Activated naive CD4-positive, alpha-beta T cell treated with anti-CD3 and anti-CD28 coated beads for 36 hours (primary cell): ENCODE results near the gene KRT16. TPM values are rescaled to one million over a fixed set of nuclear protein-coding genes. Genes with fewer than 3 reads are reported as not detected.
"Not testable (repeated sequence)": the region's sequence is repeated elsewhere in the genome, so short reads cannot be mapped to it uniquely, and the experiment has no call there.

Experiments
- CTCF ChIA-PET: fragments of 350-600 bp; sonication (Branson Sonifier 250); formaldehyde crosslinking; loops from one replicate; lab custom pipeline; 2021; ENCODE audit warnings: antibody characterized with exemption; lab: Charles Lee
- DNase-seq: peaks from one replicate; pipeline ENCODE4 v3.0.0-alpha.2; 2020
- H3K27ac Mint-ChIP-seq: one replicate; pipeline ENCODE4 v1.8.0; 2021; ENCODE audit warnings: mild to moderate bottlenecking, mixed read lengths
- H3K27me3 Mint-ChIP-seq: one replicate; pipeline ENCODE4 v1.8.0; 2021; ENCODE audit warnings: low read depth, mixed read lengths
- H3K36me3 Mint-ChIP-seq: one replicate; pipeline ENCODE4 v1.8.0; 2021; ENCODE audit warnings: low read depth, mixed read lengths
- H3K4me1 Mint-ChIP-seq: one replicate; pipeline ENCODE4 v1.8.0; 2021; ENCODE audit warnings: low read depth, mixed read lengths
- H3K4me3 Mint-ChIP-seq: one replicate; pipeline ENCODE4 v1.8.0; 2021; ENCODE audit warnings: mild to moderate bottlenecking, moderate library complexity, mixed read lengths
- H3K9me3 Mint-ChIP-seq: one replicate; pipeline ENCODE4 v1.8.0; 2021; ENCODE audit warnings: mixed read lengths
- intact Hi-C: fragments of 100-400 bp; cut with micrococcal nuclease; formaldehyde crosslinking; loops from one replicate; pipeline ENCODE4 v1.15.1; 2023
- total RNA-seq, 2 experiments: library from RNA; stranded (reverse); gene quantifications; one replicate each; pipeline ENCODE4 v1.2.3, GENCODE V29; 2021

KRT16 gene
- total RNA-seq, 2 experiments from 2014 or later: not detected

DNA sequence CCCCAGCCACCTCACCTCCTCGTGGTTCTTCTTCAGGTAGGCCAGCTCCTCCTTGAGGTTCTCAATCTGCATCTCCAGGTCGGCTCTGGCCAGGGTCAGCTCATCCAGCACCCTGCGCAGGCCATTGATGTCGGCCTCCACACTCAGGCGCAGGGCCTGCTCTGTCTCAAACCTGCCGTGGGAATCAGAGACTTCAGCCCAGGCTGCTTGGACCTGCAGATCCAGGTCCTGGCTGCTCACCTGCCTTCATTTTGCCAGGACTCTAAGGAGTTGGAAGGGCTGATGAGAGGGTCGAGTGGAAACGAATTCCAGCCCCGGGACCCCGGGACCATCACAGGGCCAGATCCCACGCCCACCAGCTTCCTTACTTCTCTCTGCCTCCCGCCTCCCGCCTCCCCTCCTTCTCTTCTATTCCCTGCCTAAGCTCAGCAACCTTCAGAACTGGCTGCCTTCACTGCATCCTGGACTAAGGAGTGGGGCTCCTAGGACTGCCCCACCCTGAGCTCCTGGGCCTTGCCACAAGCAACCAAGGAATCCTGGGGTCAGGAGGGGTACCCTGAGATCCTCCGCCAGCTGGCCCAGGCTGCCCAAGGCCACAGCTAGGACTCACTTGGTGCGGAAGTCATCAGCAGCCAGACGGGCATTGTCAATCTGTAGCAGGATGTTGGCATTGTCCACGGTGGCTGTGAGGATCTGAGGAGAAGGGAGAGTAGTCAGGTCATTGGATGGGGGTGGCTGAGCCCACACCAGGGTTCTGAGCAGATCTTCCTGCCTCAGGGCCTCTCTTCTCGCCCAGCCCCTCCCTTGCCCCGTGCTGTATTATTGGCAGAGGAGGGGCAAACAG lies 10.0 kb upstream of the KRT16 start:
- H3K36me3 Mint-ChIP-seq, H3K27me3 Mint-ChIP-seq, DNase-seq, intact Hi-C loops, H3K9me3 Mint-ChIP-seq, H3K27ac Mint-ChIP-seq, H3K4me3 Mint-ChIP-seq, H3K4me1 Mint-ChIP-seq: not testable (repeated sequence)
- CTCF ChIA-PET: interaction anchor here (1.2 kb wide), 1 partner anchor 73 kb away, joined by 4 read pairs; no protein-coding TSS in a partner anchor

DNA sequence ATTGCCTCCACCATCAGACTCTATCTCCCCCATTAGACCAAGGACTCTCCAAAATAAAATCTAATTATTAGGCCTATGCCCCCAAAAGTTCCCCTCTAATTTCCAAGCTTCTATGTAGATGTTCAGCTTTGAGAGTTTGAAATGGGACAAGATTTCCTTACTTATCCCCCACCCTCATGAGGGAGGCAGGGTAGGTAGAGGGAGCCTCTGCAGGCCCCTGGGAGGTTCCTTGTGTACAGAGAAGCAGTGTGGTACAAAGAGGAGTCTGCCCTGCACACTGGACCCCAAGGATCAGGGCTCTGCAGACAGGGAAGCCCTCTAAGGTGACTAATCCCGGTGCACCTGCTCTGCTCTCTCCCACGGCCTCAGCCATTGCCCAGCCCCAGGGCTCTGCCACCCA lies 9.3 kb upstream of the KRT16 start:
- CTCF ChIA-PET: interaction anchor here (1.2 kb wide), 1 partner anchor 72 kb away, joined by 4 read pairs; no protein-coding TSS in a partner anchor
- Mint-ChIP-seq H3K27me3 (no peaks in the 10 kb centered on the region), H3K9me3 (no peaks in the 10 kb centered on the region), H3K4me1 (no peaks in the 10 kb centered on the region), H3K36me3 (no peaks in the 10 kb centered on the region), H3K4me3 (no peak overlapping the region), H3K27ac (no peak overlapping the region)
- intact Hi-C loops: no loop called here
- no peak for DNase-seq

DNA sequence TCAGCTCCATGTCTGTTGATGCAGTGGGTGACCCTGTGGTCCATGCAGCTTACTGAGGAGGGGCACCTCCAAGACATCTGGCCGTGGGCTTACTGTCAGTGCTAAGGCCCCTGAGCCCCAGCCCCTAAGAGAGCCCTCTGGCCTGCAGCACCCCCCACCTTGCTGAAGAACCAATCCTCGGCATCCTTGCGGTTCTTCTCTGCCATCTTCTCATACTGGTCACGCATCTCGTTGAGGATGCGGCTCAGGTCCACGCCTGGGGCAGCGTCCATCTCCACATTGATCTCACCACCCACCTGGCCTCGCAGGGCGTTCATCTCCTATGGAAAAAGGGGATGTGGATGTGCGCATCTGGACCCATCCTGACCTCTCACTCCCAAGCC lies 8.9 kb upstream of the KRT16 start:
- CTCF ChIA-PET: interaction anchor here (1.2 kb wide), 1 partner anchor 72 kb away, joined by 4 read pairs; no protein-coding TSS in a partner anchor
- H3K4me1 Mint-ChIP-seq, H3K9me3 Mint-ChIP-seq, H3K27ac Mint-ChIP-seq, H3K4me3 Mint-ChIP-seq, intact Hi-C loops, DNase-seq, H3K36me3 Mint-ChIP-seq, H3K27me3 Mint-ChIP-seq: not testable (repeated sequence)

GRCh38 chr17:41620583-41621434 lies 8.2 kb upstream of the KRT16 start:
- CTCF ChIA-PET: no interaction called here
- no peaks in the 10 kb centered on the region for H3K36me3 Mint-ChIP-seq
- H3K4me3 Mint-ChIP-seq: no peak overlapping the region
- H3K9me3 Mint-ChIP-seq: no peaks in the 10 kb centered on the region
- DNase-seq: no peak
- no peak overlapping the region for H3K27ac Mint-ChIP-seq
- H3K4me1 Mint-ChIP-seq: no peaks in the 10 kb centered on the region
- intact Hi-C loops: no loop called here
- no peaks in the 10 kb centered on the region for H3K27me3 Mint-ChIP-seq

GRCh38 chr17:41619927-41620582 lies 7.5 kb upstream of the KRT16 start:
- CTCF ChIA-PET: interaction anchor here (0.7 kb wide), 1 partner anchor 70 kb away, joined by 3 read pairs; no protein-coding TSS in a partner anchor
- H3K4me3 Mint-ChIP-seq, H3K27ac Mint-ChIP-seq, H3K4me1 Mint-ChIP-seq, DNase-seq, H3K36me3 Mint-ChIP-seq, intact Hi-C loops, H3K9me3 Mint-ChIP-seq, H3K27me3 Mint-ChIP-seq: not testable (repeated sequence)

DNA sequence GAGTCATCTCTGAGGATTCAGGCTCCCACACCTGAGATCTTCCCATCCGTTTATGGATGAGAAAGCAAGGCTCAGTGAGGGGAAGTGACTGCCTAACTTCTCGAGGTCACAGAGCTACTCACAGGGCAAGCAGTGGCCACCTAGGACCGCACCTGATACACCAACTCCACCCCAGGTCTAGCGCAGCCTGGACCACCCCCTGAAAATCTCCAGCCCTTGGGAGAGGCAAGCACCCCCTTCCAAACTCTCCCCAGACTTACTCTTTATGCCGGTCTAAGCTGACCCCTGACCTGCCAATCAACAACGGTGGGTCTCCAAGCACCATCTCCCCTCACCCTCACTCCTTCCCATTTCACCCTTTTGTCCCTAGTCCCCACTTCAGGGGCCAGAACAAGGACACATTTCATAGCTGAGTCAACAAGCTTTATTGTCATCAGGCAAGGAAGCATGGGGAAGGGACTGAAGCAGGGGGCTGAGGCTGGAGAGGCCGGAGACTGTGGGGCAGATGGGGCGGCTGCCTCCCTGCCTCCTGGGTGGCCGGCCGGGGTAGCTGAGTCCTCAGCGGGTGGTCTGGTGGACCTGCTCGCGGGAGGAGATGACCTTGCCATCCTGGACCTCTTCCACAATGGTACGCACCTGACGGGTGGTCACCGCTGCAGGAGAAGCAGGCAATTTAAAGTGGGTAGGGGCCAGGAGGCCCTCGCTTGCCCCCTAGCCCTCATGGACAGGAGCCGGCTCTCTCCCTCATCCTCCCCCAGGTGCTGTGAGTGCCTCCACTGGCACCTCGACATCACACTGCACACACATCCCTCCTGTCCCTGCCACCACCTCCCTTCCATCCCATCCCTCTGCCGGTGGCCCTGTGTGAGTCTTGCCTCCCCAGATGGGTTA lies 6.7 kb upstream of the KRT16 start:
- H3K4me3 Mint-ChIP-seq: no peak overlapping the region
- no peak for DNase-seq

GRCh38 chr17:41618341-41619035 lies 5.9 kb upstream of the KRT16 start:
- H3K27me3 Mint-ChIP-seq: no peaks in the 10 kb centered on the region
- no peaks in the 10 kb centered on the region for H3K9me3 Mint-ChIP-seq
- CTCF ChIA-PET: interaction anchor here (1.0 kb wide), 1 partner anchor 29 kb away, joined by 3 read pairs; no protein-coding TSS in a partner anchor
- H3K4me1 Mint-ChIP-seq: no peaks in the 10 kb centered on the region
- H3K27ac Mint-ChIP-seq: no peak overlapping the region
- intact Hi-C loops: no loop called here
- DNase-seq: no peak
- H3K4me3 Mint-ChIP-seq: no peak overlapping the region
- no peaks in the 10 kb centered on the region for H3K36me3 Mint-ChIP-seq

More for the DNA sequence above, 6.7 kb upstream of the KRT16 start:
- Mint-ChIP-seq H3K36me3 (no peaks in the 10 kb centered on the region), H3K27me3 (no peaks in the 10 kb centered on the region), H3K27ac (no peak overlapping the region), H3K4me1 (no peaks in the 10 kb centered on the region), H3K9me3 (no peaks in the 10 kb centered on the region)
- intact Hi-C loops: no loop called here
- CTCF ChIA-PET: interaction anchor here (0.7 to 1.0 kb wide), 2 partner anchors 29 to 70 kb away, joined by 3 read pairs; no protein-coding TSS in a partner anchor

DNA sequence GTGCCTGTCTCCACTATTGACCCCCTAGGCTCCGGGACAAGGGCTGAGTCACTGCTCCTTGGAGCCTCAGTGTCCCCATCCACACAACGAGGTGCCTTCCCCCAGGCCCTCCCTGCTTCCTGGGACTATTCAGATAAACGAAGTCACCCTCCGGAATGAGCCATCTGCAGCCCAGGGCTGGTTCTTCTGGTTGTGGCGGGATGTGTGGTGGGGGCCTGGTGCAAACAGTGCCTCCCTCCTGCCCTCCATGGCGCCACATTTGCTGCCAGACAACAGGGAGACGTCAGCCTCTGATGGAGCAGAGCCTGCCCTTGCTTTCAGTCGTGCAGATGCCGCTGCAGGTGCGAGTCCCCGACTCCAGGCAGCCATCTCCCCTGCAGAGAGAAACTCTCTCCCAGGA lies 5.1 kb upstream of the KRT16 start:
- Mint-ChIP-seq H3K9me3 (no peaks in the 10 kb centered on the region), H3K4me3 (no peak overlapping the region), H3K27me3 (no peaks in the 10 kb centered on the region), H3K36me3 (no peaks in the 10 kb centered on the region), H3K27ac (no peak overlapping the region), H3K4me1 (no peaks in the 10 kb centered on the region)
- CTCF ChIA-PET: no interaction called here
- intact Hi-C loops: no loop called here
- no peak for DNase-seq

DNA sequence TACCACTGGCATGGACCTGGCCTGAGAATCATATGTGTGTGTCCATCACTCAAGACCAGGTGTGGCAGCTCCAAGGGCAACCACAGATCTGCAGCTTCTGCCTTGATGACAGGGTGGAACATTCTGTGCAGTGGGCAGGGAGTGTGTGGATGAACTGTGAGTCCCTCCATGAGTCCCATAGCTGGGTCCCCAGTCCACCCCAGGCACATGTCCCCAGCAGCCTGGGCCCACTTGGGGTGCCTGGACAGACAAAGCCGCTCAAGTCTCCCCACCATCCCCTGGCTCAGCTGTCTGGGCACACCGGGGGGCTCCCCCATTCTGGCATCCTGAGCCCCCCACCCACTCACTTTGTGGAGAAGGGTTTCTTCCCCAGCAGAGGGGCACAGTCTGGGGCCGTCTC lies 4.6 kb upstream of the KRT16 start:
- no peaks in the 10 kb centered on the region for H3K9me3 Mint-ChIP-seq
- no peak for DNase-seq
- no peaks in the 10 kb centered on the region for H3K36me3 Mint-ChIP-seq
- H3K27me3 Mint-ChIP-seq: no peaks in the 10 kb centered on the region
- intact Hi-C loops: no loop called here
- H3K4me1 Mint-ChIP-seq: no peaks in the 10 kb centered on the region
- CTCF ChIA-PET: no interaction called here
- H3K4me3 Mint-ChIP-seq: no peak overlapping the region
- no peak overlapping the region for H3K27ac Mint-ChIP-seq

DNA sequence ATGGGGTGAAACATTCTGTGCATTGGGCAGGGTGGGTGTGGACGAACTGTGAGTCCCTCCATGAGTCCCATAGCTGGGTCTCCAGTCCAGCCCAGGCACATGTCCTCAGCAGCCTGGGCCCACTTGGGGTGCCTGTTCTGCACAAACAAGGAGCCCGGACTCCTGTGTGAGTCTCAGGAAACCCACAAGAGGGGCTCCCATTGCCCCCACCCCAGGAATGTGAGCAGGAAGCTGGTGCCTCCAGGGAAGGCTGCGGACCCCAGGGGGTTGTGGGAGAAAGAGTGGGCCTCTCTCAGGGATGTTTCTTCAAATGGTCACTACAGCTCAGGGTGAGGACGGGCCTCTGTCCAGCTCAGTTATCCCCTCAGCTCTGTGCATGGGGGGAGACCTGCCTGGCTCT lies 3.9 kb upstream of the KRT16 start:
- H3K9me3 Mint-ChIP-seq, H3K4me1 Mint-ChIP-seq, CTCF ChIA-PET, H3K36me3 Mint-ChIP-seq, H3K4me3 Mint-ChIP-seq, DNase-seq, H3K27me3 Mint-ChIP-seq, H3K27ac Mint-ChIP-seq, intact Hi-C loops: not testable (repeated sequence)

GRCh38 chr17:41615454-41615853 lies 2.9 kb upstream of the KRT16 start:
- no peak overlapping the region for H3K27ac Mint-ChIP-seq
- H3K27me3 Mint-ChIP-seq: peaks cover 1% of the 10 kb centered on the region
- DNase-seq: no peak
- intact Hi-C loops: no loop called here
- CTCF ChIA-PET: no interaction called here
- no peaks in the 10 kb centered on the region for H3K9me3 Mint-ChIP-seq
- H3K4me3 Mint-ChIP-seq: no peak overlapping the region
- H3K4me1 Mint-ChIP-seq: no peaks in the 10 kb centered on the region
- H3K36me3 Mint-ChIP-seq: no peaks in the 10 kb centered on the region
